Measurements from ENCODE around the gene MAD1L1.

MAD1L1 gene

DNA sequence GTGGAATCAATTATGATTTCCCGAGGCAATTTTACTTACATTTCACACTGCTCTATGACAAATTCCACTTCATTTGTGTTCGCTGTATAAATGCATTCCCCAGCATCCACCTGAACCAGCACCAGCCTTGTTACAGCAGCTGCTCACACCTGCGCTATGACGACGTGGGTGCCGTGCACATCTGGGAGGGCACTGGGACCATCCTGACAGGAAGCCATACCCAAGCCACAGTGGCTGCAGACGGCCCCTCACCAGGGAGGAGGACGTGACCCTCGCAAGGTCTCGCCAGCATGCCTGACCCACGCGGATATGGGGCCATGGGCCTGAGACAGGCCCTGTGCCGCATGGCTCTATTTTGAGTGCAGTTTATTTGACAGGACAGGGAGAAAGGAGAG is 201.3 kb downstream of the MAD1L1 start:
- no peak for DNase-seq (ENCODE audit: low read depth in 3 of 3)

DNA sequence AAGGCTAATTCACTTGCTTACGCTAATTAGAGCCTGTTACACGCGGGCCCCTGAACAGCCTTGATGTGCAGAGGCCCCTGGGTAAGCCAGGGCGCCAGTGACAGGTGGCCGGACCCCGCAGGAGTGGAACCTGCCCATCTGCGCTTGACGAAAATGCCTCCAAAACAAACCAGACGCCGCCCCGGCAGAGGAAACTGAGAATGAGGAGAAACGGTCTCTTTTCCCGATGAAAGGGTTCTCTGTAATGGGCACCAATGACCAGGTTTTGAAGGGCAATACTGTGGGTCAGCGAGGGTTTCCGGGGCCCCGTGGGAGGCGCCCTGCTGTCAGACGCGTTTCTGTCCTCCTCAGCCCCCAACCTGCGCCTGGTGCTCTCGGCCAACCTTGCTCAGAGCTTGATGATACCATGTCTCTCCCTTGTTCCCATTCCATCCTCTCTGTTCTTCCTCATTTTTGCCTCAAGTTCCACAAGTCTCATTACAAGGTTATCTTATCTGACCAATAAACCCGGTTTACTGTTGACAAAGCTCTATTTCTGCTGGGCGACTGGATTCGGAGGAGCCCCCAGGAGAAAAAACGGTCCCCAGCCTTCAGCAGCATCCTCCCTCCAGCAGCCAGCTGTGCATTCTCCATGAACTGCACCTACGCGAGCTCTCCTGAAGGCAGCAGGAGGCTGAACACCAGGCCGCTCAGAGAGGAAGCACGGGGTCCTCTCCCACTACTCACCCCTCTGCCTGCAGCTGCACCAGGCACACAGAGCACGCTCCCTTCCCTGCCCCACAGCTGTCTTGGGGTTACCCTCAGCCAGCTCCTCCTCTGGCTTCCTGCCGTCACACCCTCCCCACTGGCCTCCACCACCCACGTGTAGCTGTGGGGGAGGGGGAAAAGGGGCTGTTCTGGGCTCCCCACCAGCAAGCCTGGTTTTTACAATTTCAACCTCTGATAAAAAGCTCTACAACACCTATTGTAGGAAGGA is 202.0 kb downstream of the MAD1L1 start:
- no peak for DNase-seq (ENCODE audit: low read depth in 3 of 3)

DNA sequence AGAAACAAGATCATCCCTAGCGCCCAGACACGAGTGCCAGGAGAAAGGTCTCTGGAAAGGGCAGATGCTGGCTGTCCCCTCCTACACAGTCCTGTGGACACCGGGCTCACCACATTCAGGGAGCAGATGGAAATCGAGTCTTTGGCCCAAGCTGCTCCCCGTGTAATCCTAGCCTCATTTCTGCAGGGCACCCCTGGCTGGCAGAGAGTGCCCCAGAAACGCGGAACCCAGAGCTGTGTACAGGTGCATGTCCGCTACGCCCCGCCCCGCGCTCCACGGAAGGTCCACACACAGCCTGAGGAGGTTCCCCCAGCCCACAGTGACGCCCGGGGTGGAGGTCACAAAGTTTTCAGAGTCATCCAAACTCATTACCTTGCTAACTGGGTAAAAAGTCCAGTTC is 202.8 kb downstream of the MAD1L1 start:
- DNase-seq (ENCODE audit: low read depth in 3 of 3) = no peak

- no peak for DNase-seq (ENCODE audit: low read depth in 3 of 3)
These were observed 203.4 kb downstream of the MAD1L1 start for GRCh38 chr7:2029211-2029905.

GRCh38 chr7:2028733-2029132 is 204.0 kb downstream of the MAD1L1 start:
- DNase-seq (ENCODE audit: low read depth in 3 of 3) = no peak

- no peak for DNase-seq (ENCODE audit: low read depth in 3 of 3)
These were observed 207.6 kb downstream of the MAD1L1 start for GRCh38 chr7:2025188-2025587.

GRCh38 chr7:2024567-2024918 is 208.2 kb downstream of the MAD1L1 start:
- no peak for DNase-seq (ENCODE audit: low read depth in 3 of 3)

DNA sequence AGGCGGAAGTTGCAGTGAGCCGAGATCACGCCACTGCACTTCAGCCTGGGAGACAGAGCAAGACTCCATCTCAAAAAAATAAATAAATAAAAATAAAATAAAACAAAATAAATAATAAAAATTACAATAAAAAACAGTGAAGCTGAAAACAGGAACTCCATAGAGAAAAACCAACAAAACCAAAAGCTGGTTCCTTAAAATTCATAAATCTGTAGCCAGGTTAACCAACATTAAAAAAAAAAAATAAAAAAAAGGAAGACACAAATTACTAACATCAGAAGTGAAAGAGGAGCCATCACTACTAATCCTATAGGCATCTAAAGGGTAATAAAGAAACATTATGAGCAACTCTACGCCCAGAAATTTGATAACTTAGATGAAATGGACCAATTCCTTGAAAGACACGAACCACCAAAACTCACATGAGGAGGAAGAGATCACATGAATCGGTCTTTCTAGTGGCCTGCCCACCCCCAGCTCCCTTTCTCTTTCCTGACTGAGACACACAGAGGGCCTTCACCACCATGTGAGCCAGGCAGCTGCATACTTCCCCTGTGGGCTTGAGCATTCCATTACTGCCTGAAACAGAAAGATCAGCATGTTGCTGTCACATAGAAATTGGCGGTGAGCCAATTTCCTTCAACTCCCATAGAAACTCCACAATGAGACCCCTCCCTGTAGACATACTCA is 208.7 kb downstream of the MAD1L1 start:
- DNase-seq (ENCODE audit: low read depth in 3 of 3) = no peak

- DNase-seq (ENCODE audit: low read depth in 3 of 3) = no peak
These were observed 210.0 kb downstream of the MAD1L1 start for GRCh38 chr7:2022737-2023250.

GRCh38 chr7:2022021-2022409 is 210.7 kb downstream of the MAD1L1 start:
- DNase-seq (ENCODE audit: low read depth in 3 of 3) = no peak

DNA sequence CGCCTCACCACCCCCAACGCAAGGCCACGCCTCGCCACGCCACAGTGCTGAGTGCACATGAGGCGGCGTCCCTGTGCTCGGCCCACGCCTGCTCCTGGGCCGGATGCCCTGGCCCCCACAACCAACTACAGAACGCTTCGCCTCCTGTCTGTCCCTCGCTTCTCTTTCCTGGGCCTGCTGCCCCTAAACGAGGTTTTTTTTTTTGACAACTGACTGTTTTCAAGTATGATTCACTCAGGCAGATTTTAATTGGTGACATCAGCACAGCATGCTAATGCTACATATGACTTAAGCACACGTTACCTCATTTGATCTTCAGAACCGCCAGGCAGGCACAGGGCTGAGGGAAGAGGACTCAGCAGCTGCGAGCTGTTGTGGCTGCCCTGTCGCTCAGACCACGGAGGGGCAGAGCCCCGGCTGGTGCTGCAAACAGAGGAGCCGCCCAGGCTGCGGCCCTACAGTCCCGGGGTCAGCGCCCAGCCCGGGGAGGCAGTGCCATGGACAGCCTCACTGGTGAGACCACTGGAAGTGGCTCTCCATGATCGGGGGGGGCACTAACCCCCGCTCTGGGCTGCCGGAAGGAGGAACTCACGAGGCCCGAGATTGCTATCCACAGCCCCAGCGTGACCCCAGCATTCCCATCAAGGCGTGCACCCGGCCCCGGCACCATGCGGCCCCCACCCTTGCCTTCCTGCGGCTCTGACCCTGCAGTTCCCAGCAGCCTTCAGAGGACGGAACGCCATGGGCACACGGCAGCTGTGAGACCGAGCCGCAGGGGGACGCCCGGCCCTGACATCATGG is 212.8 kb downstream of the MAD1L1 start:
- peak in 1 of 3 donors; percentile 18 for DNase-seq (ENCODE audit: low read depth in 3 of 3)

DNA sequence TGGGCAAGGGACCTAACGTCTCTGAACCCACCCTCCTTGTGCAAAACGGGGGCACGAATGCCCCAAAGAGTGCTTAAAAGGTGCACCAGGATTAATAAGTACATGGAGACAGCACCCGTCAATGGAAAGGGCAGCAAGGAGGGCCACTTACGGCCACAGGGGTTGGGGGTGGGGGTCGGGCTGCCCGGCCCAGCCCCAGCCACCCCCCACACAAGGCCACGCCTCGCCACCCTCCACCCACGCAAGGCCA is 213.4 kb downstream of the MAD1L1 start:
- DNase-seq (ENCODE audit: low read depth in 3 of 3) = no peak

GRCh38 chr7:2018569-2019460 is 213.9 kb downstream of the MAD1L1 start:
- DNase-seq (ENCODE audit: low read depth in 3 of 3) = no peak

DNA sequence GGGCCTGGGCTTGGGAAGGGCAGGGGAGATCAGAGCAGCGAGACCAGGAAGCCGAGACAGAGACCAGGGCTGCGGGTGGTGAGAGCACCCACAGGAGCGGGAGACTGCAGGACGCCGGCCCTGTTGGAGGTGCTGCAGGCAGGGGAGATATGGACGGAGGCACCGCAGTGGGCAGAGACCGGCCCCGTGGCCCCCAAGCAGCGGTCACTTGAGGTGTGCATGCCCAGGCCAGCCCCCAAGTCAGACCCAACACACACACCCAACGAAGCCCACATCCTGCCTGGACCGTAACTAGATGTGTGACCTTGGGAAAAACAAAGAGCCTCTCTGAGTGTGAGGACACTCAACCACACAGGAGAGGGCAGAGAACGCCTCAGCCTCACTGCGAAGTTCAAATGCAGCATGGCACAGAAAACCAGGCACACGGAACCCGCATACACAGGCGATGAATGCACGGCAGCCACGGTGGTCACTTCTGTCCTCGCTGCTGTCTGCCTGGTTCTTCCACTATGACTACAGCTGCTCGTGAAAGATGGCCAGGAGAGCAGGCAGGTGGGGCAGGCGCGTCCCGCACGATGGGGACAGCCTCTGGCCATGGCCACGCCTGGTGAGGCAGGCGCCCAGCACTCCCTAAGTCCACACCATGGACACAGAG is 214.7 kb downstream of the MAD1L1 start:
- no peak for DNase-seq (ENCODE audit: low read depth in 3 of 3)

- no peak for DNase-seq (ENCODE audit: low read depth in 3 of 3)
These were observed 215.3 kb downstream of the MAD1L1 start for GRCh38 chr7:2017481-2017891.

- DNase-seq (ENCODE audit: low read depth in 3 of 3) = no peak
These were observed 215.8 kb downstream of the MAD1L1 start for GRCh38 chr7:2016761-2017480.

DNA sequence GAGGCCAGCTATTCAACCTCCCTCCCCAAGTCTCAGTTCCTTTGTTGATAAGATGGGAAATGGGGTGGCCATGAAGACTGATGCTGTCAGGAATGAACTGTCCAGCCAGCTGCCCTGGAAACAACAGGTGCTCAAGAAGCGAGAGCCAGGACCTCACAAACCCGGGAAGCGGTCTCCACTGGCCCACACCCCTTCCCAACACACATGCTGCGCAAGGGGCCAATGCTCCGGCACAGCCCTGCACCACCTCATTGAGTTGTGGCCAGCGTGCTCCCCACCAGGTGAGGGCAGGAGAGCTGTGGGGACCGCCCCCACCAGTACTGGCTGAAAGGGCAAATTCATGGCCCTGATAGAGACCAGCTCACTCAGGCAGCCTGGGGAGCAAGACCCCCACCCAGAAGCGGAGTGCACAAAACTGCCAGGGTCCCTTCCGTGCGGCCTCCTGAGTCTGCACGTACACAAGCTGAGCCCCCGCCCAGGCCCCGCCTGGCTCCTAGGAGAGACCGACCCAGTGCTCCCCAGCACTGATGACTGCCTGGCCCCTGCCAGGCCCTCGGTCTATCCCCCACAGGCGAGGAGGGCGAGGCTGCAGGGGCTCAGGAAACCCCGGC is 216.6 kb downstream of the MAD1L1 start:
- DNase-seq (ENCODE audit: low read depth in 3 of 3) = no peak

DNA sequence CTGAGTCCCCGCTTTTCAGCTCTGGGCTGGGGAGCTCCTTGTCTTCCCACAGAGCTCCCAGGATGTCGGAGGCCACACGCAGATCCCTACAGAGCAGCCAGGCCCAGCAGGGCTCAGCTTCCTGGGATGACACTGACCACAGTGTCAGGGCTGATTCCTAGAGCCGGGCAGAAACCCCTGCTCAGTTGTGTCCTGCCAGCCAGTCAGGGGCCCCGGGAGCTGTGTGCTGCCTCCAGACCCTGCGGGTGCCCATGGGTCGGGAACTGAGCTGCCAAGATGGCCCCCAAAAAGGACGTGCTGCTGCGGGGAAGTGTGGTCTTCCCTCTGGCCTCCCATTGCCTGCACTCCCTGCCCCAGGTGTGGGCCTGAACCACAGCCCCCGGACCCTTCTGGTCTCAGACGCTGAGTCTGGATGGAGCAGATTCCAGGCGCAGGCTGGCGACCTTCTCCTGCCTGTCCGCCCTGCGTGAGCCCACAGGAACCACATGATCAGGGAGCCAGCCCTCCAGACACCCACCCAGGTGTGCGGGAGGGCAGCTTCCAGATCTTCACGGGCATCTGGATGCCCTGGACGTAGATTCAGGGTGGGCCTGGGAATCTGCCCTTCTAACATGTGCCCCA is 217.4 kb downstream of the MAD1L1 start:
- DNase-seq (ENCODE audit: low read depth in 3 of 3) = no peak

Data from stimulated activated CD4-positive, alpha-beta T cell treated with anti-CD3 and anti-CD28 coated beads, TNF-alpha, amount 100 ng/mL, for 48 hours (primary cell).